ENCODE data around the gene SSBP1.

DNA sequence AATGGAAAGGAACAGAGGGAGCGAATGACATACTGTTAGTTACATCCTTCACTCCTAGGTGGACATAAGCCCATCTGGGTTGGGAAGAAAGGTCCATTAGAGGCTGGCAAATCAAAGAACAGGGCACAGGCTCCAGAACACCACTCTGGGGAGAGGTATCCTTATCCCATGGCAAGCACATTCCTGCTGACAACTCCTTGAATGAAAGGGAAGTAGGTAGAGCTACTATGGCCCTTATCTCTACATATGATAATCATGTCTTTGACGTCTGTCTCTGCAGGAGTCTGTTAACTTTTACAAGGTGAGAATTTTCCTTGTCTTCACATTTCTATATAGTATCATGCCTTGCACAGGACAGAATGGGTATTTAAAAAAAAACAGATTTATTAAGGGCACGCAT is 46.6 kb upstream of the SSBP1 start:
- TF ChIP-seq, protein P1, sequence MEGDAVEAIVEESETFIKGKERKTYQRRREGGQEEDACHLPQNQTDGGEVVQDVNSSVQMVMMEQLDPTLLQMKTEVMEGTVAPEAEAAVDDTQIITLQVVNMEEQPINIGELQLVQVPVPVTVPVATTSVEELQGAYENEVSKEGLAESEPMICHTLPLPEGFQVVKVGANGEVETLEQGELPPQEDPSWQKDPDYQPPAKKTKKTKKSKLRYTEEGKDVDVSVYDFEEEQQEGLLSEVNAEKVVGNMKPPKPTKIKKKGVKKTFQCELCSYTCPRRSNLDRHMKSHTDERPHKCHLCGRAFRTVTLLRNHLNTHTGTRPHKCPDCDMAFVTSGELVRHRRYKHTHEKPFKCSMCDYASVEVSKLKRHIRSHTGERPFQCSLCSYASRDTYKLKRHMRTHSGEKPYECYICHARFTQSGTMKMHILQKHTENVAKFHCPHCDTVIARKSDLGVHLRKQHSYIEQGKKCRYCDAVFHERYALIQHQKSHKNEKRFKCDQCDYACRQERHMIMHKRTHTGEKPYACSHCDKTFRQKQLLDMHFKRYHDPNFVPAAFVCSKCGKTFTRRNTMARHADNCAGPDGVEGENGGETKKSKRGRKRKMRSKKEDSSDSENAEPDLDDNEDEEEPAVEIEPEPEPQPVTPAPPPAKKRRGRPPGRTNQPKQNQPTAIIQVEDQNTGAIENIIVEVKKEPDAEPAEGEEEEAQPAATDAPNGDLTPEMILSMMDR (IDR thresholded peaks at IDR 0.05) = no peak
- TF ChIP-seq EZH2phosphoT487 (IDR thresholded peaks at IDR 0.05) = no peak
- TF ChIP-seq EZH2 (IDR thresholded peaks at IDR 0.05) = no peak

Data from neural progenitor cell (in vitro differentiated cells).